GM21786 (cell line): ENCODE data around the gene FCF1.

Source experiments
- ATAC-seq: cut with Tn5 transposase; IDR thresholded peaks from one replicate; pipeline ENCODE4 v1.9.1; 2021; ENCODE audit not compliant: unreplicated experiment

Gene FCF1, protein sequence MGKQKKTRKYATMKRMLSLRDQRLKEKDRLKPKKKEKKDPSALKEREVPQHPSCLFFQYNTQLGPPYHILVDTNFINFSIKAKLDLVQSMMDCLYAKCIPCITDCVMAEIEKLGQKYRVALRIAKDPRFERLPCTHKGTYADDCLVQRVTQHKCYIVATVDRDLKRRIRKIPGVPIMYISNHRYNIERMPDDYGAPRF

DNA sequence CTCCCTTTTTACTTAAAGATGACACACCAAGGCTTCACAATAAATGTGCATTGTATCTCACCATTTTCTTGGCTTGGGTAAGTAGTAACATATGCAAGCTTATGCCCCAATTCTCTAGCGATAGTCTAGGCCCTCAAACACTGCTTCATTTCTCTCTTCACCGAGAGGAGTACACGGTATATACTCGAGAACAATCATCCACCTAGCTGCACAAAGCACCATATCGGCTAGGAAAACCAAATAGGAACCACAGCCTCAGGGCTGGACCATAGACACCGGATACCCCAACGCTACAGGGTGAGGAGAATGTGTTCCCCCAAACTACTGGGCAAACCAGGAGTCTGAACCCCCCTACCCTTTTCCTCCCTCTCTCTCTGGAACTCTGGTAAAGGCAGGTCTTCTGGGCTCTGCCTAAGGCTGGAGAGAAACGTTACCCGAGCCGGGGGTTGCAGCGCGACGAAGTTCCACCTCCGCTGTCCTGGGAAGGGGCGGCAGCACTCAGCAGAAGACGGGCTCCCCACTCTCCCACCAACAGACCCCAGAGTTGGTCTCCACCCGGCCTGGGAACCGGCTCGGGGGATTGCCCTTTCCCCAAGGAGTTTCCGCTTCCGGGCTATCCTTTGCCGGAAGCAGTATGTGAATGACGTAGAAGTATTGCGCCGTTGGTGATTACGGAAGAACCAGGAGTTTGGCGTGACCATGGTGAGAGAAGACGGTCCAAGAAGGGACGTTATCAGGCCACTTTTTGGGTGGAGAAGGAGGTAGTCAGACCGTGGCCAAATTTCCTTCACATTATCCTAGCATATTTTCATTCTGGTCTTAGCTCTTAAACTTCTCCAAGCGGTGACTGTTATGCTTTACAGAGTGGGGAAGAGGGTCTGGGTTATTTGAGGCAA lies at the start of gene FCF1, which contains the start of gene AREL1:
TSS of gene FCF1 (plus strand) at position 646 of the 896 bp plus-strand sequence. CDS start at position 700, 54 bp downstream.
TSS of gene AREL1 (minus strand) at position 582 of the 896 bp plus-strand sequence. CDS start 27,465 bp downstream, outside the sequence.
- ATAC-seq: peak; percentile 95

DNA sequence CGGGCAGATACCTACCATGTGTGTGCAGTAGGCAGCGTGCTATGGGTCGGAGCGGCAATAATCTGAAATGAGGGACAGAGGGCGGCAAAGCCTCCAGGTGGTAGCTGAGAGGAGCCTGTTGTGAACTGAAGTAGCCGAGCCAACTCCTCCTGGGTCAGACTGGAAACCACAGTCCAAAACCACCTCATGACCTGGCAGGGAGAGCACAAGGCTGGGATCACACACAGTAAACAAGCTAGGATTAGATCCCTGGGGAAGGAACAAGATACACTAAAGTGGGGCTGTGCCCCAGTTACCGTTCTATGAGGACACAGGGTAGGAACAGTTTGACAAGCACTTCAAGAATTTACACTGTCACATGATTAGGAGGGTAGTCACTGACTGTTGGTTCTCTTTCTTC lies 49.1 kb upstream of the FCF1 start:
- ATAC-seq: no peak

DNA sequence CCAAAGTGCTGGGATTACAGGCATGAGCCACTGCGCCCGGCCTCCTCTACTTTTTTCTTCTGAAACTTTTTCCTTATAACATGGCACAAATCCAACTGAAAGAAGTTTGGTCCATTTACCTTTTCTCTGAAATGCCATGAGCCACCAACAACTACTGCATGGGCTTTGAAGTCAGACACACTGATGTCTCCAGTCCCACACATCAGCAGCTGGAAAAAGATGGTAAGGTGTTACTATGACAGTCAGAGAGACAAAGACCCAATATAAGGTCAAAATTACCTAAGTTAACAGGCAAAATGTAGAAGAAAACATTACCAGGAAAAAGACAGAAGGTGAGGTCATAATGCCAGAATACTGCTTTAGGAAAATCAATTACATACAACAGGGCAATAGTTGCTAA lies 48.2 kb upstream of the FCF1 start:
- no peak for ATAC-seq

DNA sequence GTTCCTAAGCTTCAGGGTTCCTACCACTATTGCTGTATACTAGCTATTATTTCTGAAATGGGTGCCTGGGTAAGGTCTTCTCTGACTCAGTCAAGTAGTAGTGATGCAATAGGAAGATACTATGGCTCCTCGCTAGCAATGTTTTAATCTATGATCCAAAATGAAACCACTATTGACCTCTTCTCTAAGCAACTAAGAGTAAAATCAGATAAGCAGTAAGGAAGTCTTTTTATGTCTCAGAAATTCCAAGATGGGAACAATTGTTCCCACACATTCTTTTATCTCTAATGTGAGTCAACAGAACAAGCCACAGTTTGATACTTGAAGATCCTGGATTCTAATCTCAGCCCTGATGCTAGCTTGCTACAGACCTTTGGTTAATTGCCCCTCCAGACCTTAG lies 45.2 kb upstream of the FCF1 start:
- no peak for ATAC-seq

DNA sequence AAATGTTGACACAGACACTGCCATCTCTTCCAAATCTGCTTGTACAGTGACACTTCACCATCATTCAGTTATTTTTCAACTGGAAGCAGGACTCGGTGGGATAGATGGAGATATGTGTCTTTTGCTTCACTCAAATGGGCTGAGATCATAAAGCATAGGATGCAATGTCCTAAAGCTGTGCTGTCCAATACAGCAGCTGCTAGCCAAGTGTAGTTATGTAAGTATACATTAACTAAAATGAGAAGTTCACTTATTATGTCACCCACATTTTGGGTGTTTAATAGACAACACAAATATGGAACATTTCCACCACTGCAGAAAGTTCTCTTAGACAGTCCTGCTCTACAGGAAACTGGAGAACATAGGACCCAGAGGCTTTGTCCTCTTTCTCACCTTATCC lies 43.7 kb upstream of the FCF1 start:
- no peak for ATAC-seq

DNA sequence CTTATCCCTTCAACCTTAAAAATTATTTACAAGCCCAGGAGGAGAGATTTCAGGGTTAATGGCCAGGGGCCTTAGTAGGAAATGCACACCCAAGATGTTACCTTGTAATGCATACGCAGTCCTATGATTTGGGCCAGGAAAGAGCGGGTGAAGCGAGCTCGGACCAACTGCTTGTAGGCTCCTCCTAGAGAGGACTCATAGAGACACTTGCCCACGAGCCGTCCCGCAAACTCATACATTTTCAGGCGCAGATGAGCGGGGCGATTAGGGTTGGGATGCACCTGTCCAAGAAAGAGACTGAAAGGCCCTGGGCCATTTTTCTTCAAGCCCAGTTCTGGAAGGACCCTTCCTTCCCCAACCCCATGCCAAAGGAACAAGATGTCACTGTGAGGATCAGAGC lies 43.1 kb upstream of the FCF1 start:
- ATAC-seq: no peak

GRCh38 chr14:74670726-74671411 lies 42.1 kb upstream of the FCF1 start:
- ATAC-seq: no peak

DNA sequence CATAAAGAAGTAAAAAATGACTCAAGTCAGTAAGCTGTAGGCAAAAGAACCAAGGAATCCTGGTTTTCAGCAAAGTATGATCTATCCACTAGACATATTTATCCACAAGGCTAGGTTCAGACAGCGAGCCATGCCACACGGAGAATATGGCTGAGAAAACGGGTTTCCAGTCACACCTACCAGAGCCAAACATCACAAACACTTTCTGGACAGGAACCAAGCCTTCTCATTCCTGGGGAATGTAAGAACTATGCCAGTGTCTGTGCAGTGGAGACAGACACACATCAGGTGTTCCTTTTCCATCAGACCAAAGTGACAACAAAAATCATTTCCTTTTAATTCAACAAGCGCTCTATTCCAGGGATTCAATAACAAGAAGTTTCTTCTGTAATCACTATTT lies 41.2 kb upstream of the FCF1 start:
- no peak for ATAC-seq

DNA sequence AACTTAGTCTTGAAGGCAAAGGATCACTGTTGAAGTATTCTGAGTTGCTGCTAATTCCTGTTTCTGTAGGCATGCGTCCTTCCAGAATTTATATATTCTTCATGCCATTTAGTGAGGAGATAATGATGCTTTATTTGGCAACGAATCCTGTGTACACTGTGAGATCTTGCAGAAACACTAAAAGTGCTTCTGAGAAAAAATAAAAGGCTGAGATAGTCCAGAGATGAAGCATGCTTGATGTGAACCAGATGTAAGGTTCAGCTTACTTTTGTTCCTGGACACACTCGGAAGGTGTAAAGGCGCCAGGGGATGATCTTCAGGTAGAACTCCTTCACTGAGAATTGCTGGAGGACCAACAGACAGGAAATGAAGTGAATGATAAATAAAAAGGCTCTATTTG lies 39.2 kb upstream of the FCF1 start:
- ATAC-seq: no peak

DNA sequence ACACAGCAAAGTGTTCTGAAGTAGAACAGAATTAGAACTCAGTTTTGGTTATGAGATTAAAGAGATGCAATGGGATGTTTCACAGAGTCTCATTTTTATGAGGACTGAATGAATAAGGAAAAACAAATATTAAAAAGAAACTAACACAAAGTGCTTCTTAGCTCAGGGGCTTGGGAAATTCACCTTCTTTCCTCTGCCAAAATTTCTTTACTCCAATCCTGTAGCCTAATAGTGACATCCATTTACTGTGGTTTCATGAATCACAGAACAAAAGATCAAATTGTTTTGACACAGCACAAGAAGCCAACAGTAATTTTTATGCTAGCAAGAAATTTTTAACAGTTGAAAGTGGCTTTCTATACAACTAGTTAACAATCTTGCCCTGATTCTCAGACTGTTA lies 37.7 kb upstream of the FCF1 start:
- ATAC-seq: no peak

GRCh38 chr14:74682169-74682952 lies 30.6 kb upstream of the FCF1 start:
- ATAC-seq: no peak

GRCh38 chr14:74683406-74683805 lies 29.5 kb upstream of the FCF1 start:
- ATAC-seq: no peak

GRCh38 chr14:74684434-74684833 lies 28.5 kb upstream of the FCF1 start:
- no peak for ATAC-seq

GRCh38 chr14:74685056-74685455 lies 27.9 kb upstream of the FCF1 start:
- ATAC-seq: no peak

DNA sequence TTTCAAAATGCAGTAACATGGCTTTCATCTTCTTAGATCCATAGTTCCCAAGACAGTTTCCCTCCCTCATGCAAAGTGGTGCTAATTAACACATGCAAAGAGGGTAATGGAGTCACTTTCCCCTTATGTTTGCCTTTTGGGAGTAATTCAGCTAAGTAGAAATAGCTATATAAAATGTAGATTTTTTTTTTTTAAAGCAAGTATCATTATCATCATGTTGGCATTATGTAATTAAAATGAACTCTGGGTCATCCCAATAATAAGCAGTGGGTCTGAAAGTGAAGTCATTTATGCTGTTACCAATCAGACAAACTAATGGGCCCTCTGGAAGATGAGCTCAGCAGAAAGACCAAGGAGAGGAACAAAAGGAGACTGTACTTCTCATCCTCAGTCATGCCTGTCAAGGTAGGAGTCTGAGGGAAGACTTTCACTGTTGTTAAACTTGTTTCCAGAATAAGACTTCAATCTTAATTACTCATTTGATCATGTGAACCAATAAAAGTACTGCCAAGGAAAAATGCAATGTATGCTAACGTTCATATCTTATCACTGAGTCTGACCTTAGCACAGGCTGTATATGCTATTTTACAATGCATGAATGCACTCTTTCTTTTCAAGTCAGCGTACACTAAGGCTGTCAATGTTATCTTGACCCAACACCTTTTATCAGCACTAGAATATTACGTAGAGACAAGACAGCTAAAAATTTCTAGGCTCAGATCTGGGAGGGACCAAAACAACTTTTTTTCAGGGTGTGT lies 26.8 kb upstream of the FCF1 start:
- no peak for ATAC-seq

DNA sequence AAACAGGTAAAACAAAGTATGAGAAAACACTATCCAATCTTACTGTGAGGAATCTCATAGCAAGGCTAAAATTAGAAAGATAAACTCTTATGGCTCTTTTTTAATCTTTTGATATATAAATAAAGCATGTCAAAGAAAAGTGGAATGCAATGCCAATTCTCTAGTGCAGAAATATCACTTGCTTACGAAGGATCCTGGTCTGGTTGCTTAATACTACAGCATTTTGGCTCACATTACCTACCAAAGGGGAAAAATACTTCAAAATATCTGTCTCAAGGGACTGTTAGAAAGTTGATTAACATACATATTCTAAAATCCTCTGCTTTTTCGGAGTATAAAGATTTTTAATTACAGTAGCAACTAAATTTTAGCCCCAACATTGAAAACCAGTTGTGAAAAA lies 21.5 kb upstream of the FCF1 start:
- ATAC-seq: no peak

DNA sequence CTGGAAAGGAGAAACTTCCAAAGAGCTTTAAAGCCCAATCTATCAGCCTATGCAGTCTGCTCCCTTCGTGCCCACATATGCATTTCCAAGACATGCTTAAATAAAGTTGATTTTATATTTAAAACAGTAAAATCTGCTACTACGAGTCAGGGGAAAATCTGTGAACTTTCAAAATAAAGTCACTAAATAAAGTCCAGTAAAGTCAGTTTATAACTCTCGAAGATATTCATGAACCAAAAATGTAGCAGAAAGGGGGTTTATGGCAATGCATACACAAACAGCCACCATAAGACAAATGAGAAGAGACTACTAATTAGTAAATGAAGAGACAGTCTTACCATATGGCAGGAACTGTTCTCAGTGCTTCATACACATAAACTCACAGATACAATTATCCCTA lies 19.8 kb upstream of the FCF1 start:
- no peak for ATAC-seq

GRCh38 chr14:74695406-74695805 lies 17.5 kb upstream of the FCF1 start:
- ATAC-seq: no peak

DNA sequence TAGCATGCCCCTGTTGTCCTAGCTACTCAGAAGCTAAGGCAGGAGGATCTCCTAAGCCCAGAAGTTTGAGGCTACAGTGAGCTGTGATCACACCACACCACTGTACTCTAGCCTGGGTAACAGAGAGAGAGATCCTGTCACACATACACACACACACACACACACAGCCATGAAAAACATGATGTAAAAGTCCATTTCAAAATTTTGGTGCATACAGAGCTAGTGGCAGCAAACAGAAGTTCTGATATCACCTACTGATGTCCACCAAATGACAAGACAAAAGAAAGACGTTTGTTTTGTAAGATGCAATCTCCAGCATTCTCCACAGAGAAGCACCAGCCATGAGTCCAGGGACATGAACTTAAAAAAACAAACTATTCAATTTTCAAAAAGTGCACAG lies 15.9 kb upstream of the FCF1 start:
- no peak for ATAC-seq

GRCh38 chr14:74697543-74697942 lies 15.4 kb upstream of the FCF1 start:
- no peak for ATAC-seq
